ENCODE measurements around the gene PRDX5.
"Not testable (repeated sequence)": the region's sequence is repeated elsewhere in the genome, so short reads cannot be mapped to it uniquely, and the experiment has no call there.

The PRDX5 gene

GRCh38 chr11:64305691-64306562 lies 12.0 kb upstream of the PRDX5 start:
- Mint-ChIP-seq H3K9me3 (no peaks in the 10 kb centered on the region), H3K4me1 (ENCODE audit: low read depth in 2 of 2) (peaks cover 17 to 22% of the 10 kb centered on the region in 2 donors), H3K27ac (peak overlapping the region; percentile 92 to 93), H3K36me3 (ENCODE audit: insufficient read depth) (peaks cover 33% of the 10 kb centered on the region), H3K4me3 (peak overlapping the region; percentile 97 to 98), H3K27me3 (peaks cover under 1 to 2% of the 10 kb centered on the region in 2 donors)
- ATAC-seq (replicated peaks) (peak; percentile 13), DNase-seq (peak; percentile 37 to 46 (median 42))

DNA sequence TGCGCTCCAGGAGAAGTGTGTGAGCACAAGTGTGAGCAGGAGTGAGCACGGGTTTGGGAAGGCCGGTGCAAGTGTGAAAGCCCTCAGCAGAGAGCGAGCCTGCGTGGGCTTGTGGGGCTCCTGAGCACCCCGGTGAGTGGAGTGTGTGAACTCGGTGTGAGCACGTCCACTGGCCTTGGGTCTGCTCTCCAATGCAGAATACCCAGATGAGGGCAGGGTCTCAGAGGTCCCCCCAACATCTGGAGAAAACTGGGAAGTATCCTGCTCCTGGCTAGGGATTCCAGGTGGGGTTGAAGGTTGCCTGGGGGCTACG lies 11.4 kb upstream of the PRDX5 start:
- no peaks in the 10 kb centered on the region for H3K27me3 Mint-ChIP-seq
- H3K4me3 Mint-ChIP-seq: peak overlapping the region; percentile 97 to 98
- H3K27ac Mint-ChIP-seq: peak overlapping the region; percentile 92 to 93
- ATAC-seq (replicated peaks) (no peak), DNase-seq (no peak)
- H3K36me3 Mint-ChIP-seq (ENCODE audit: insufficient read depth): peaks cover 30% of the 10 kb centered on the region
- peaks cover 16 to 22% of the 10 kb centered on the region in 2 donors for H3K4me1 Mint-ChIP-seq (ENCODE audit: low read depth in 2 of 2)
- H3K9me3 Mint-ChIP-seq: no peaks in the 10 kb centered on the region

DNA sequence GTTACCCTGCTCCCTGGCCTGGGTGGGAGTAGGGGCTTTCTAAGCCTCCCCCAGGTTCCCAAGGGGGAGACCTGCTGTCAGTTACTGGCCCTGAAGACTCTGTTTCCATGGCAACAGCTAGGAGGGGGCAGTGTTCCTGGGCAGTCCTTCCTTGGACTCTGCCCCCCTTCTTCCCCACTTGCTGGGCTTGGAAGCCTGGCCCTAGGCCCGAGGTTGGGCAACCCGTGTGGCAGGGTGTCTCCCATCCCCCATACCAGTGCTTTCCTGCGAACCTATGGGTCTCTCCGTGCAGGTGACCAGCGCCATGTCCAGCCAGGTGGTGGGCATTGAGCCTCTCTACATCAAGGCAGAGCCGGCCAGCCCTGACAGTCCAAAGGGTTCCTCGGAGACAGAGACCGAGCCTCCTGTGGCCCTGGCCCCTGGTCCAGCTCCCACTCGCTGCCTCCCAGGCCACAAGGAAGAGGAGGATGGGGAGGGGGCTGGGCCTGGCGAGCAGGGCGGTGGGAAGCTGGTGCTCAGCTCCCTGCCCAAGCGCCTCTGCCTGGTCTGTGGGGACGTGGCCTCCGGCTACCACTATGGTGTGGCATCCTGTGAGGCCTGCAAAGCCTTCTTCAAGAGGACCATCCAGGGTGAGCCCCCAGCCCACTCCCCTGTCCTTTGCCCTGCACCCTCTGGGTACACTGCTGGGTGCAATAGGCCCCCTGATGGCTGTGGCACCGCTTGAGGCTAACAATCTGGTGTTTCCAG lies 10.9 kb upstream of the PRDX5 start:
- DNase-seq (no peak), ATAC-seq (replicated peaks) (no peak)
- Mint-ChIP-seq H3K9me3 (no peaks in the 10 kb centered on the region), H3K27ac (peak overlapping the region in 1 of 2 donors; percentile 93), H3K36me3 (ENCODE audit: insufficient read depth) (peaks cover 26% of the 10 kb centered on the region), H3K4me1 (ENCODE audit: low read depth in 2 of 2) (peaks cover 16 to 19% of the 10 kb centered on the region in 2 donors), H3K27me3 (no peaks in the 10 kb centered on the region), H3K4me3 (peak overlapping the region; percentile 97 to 98)

DNA sequence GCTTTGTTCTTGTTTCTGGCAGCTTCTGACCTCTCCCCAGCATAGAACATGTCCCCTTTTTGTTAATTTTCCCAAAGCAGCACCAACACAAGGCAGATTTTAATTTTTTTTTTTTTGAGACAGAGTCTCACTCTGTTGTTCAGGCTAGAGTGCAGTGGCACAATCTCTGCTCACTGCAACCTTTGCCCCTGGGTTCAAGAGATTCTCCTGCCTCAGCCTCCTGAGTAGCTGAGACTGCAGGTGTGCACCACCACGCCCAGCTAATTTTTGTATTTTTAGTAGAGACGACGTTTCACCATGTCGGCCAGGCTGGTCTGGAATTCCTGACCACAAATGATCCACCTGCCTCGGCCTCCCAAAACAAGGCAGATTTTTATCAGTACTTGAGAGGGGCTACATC lies 10.1 kb upstream of the PRDX5 start:
- H3K9me3 Mint-ChIP-seq; H3K27me3 Mint-ChIP-seq; ATAC-seq (replicated peaks); DNase-seq: not testable (repeated sequence)
- Mint-ChIP-seq H3K27ac (peak overlapping the region; percentile 31 to 93), H3K36me3 (ENCODE audit: insufficient read depth) (peaks cover 21% of the 10 kb centered on the region), H3K4me1 (ENCODE audit: low read depth in 2 of 2) (peaks cover 21 to 24% of the 10 kb centered on the region in 2 donors), H3K4me3 (peak overlapping the region; percentile 27 to 97)

GRCh38 chr11:64312947-64313346 lies 5.0 kb upstream of the PRDX5 start:
- DNase-seq: no peak
- Mint-ChIP-seq H3K27ac (peak overlapping the region; percentile 51 to 74), H3K27me3 (no peaks in the 10 kb centered on the region), H3K4me1 (ENCODE audit: low read depth in 2 of 2) (peaks cover 25 to 26% of the 10 kb centered on the region in 2 donors), H3K9me3 (no peaks in the 10 kb centered on the region), H3K36me3 (ENCODE audit: insufficient read depth) (peaks cover 38% of the 10 kb centered on the region), H3K4me3 (no peak overlapping the region)
- ATAC-seq (replicated peaks): no peak

DNA sequence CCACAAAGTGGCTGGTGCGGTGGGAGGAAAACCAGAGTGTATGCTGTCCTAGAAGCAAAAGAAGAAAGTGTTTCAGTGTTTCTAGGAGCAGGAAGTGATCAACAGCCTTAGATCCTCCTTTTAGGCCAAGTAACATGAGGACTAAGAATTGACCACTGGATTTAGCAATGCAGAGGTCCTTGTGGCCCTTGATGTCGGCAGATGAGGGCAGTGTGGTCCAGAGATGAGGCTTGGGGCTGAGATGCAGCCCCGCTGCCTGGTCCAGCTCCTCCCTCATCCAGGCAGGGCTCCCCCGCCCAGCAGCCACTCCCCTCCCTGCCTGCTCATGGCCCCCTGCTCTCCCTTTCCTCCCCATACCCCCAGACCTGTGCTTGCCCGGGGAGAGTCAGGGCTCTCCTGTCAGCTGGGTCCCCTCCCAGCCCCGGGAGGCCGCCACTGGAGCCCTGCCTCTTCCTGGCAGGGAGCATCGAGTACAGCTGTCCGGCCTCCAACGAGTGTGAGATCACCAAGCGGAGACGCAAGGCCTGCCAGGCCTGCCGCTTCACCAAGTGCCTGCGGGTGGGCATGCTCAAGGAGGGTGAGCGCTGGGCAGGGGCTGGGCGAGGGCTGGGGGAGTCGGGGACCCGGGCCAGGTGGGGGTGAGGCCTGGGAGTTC lies 4.3 kb upstream of the PRDX5 start:
- Mint-ChIP-seq H3K36me3 (ENCODE audit: insufficient read depth) (peaks cover 45% of the 10 kb centered on the region), H3K27me3 (no peaks in the 10 kb centered on the region), H3K27ac (peak overlapping the region; percentile 51 to 74)

DNA sequence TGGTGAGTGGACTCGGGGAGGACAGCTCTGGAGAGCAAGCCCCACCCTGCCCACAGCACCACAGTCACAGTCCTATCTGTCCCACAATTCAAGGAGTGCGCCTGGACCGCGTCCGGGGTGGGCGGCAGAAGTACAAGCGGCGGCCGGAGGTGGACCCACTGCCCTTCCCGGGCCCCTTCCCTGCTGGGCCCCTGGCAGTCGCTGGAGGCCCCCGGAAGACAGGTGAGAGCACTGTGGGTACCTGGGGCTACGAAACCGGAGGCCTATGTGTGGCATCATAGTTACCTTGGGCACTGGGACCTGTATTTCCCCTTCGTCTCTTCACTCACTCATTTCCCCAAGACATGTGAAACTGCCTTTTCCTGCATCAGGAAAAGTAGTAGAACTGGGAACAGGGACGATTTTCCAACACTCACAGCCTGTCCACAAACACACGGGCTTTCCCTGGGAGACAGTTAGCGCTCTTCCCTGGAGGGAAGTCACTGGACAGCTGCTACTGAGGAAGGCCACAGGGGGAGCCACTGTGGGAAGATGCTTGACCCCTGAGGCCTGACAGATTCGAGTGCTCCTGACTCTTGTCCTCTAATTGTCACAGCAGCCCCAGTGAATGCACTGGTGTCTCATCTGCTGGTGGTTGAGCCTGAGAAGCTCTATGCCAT lies 3.6 kb upstream of the PRDX5 start:
- no peak for DNase-seq
- Mint-ChIP-seq H3K27me3 (no peaks in the 10 kb centered on the region), H3K4me1 (ENCODE audit: low read depth in 2 of 2) (peaks cover 36% of the 10 kb centered on the region in 2 donors), H3K9me3 (no peaks in the 10 kb centered on the region), H3K4me3 (no peak overlapping the region), H3K27ac (no peak overlapping the region), H3K36me3 (ENCODE audit: insufficient read depth) (peaks cover 49% of the 10 kb centered on the region)
- ATAC-seq (replicated peaks): no peak

More for the DNA sequence above, 4.3 kb upstream of the PRDX5 start:
- DNase-seq (no peak), ATAC-seq (replicated peaks) (no peak)
- Mint-ChIP-seq H3K4me3 (no peak overlapping the region), H3K9me3 (no peaks in the 10 kb centered on the region), H3K4me1 (ENCODE audit: low read depth in 2 of 2) (peaks cover 30 to 31% of the 10 kb centered on the region in 2 donors)

DNA sequence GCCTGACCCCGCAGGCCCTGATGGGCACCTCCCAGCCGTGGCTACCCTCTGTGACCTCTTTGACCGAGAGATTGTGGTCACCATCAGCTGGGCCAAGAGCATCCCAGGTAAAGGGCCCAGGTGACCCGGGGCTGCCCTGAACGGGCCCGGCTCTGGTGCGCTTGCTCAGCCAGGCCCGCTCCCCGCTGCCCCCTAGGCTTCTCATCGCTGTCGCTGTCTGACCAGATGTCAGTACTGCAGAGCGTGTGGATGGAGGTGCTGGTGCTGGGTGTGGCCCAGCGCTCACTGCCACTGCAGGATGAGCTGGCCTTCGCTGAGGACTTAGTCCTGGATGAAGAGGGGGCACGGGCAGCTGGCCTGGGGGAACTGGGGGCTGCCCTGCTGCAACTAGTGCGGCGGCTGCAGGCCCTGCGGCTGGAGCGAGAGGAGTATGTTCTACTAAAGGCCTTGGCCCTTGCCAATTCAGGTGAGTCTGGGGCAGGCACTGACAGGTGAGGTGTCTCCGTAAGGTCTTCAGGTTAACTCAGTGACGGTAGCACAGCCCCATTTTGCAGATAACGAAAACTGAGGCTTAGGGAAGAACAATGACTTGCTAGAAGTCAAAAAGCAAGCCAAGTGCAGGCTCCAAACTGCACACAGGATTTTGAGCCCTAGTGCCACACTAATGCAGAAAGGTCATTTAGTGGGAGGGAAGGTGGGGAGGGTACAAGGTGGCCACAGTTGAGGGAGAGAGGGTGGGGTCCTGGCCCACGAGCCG lies 2.9 kb upstream of the PRDX5 start:
- no peak for ATAC-seq (replicated peaks)
- Mint-ChIP-seq H3K27ac (no peak overlapping the region), H3K36me3 (ENCODE audit: insufficient read depth) (peaks cover 54% of the 10 kb centered on the region), H3K4me1 (ENCODE audit: low read depth in 2 of 2) (peaks cover 39 to 42% of the 10 kb centered on the region in 2 donors), H3K4me3 (no peak overlapping the region), H3K27me3 (no peaks in the 10 kb centered on the region), H3K9me3 (no peaks in the 10 kb centered on the region)
- DNase-seq: no peak

DNA sequence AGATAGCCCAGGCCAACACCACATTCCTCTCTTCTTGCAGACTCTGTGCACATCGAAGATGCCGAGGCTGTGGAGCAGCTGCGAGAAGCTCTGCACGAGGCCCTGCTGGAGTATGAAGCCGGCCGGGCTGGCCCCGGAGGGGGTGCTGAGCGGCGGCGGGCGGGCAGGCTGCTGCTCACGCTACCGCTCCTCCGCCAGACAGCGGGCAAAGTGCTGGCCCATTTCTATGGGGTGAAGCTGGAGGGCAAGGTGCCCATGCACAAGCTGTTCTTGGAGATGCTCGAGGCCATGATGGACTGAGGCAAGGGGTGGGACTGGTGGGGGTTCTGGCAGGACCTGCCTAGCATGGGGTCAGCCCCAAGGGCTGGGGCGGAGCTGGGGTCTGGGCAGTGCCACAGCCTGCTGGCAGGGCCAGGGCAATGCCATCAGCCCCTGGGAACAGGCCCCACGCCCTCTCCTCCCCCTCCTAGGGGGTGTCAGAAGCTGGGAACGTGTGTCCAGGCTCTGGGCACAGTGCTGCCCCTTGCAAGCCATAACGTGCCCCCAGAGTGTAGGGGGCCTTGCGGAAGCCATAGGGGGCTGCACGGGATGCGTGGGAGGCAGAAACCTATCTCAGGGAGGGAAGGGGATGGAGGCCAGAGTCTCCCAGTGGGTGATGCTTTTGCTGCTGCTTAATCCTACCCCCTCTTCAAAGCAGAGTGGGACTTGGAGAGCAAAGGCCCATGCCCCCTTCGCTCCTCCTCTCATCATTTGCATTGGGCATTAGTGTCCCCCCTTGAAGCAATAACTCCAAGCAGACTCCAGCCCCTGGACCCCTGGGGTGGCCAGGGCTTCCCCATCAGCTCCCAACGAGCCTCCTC lies 2.0 kb upstream of the PRDX5 start:
- Mint-ChIP-seq H3K4me3 (peak overlapping the region; percentile 88 to 94), H3K27ac (peak overlapping the region; percentile 98 to 99), H3K36me3 (ENCODE audit: insufficient read depth) (peaks cover 52% of the 10 kb centered on the region), H3K4me1 (ENCODE audit: low read depth in 2 of 2) (peaks cover 40% of the 10 kb centered on the region in 2 donors)
- ATAC-seq (replicated peaks); H3K9me3 Mint-ChIP-seq; DNase-seq; H3K27me3 Mint-ChIP-seq: not testable (repeated sequence)

- ATAC-seq (replicated peaks): peak; percentile 7
- peak; percentile 36 to 46 (median 43) for DNase-seq
- Mint-ChIP-seq H3K9me3 (no peaks in the 10 kb centered on the region), H3K4me1 (ENCODE audit: low read depth in 2 of 2) (peaks cover 39 to 43% of the 10 kb centered on the region in 2 donors), H3K4me3 (peak overlapping the region; percentile 88 to 94), H3K27me3 (no peaks in the 10 kb centered on the region), H3K27ac (peak overlapping the region; percentile 98 to 99), H3K36me3 (ENCODE audit: insufficient read depth) (peaks cover 53% of the 10 kb centered on the region)
These were observed 1.1 kb upstream of the PRDX5 start for GRCh38 chr11:64316672-64317324.

DNA sequence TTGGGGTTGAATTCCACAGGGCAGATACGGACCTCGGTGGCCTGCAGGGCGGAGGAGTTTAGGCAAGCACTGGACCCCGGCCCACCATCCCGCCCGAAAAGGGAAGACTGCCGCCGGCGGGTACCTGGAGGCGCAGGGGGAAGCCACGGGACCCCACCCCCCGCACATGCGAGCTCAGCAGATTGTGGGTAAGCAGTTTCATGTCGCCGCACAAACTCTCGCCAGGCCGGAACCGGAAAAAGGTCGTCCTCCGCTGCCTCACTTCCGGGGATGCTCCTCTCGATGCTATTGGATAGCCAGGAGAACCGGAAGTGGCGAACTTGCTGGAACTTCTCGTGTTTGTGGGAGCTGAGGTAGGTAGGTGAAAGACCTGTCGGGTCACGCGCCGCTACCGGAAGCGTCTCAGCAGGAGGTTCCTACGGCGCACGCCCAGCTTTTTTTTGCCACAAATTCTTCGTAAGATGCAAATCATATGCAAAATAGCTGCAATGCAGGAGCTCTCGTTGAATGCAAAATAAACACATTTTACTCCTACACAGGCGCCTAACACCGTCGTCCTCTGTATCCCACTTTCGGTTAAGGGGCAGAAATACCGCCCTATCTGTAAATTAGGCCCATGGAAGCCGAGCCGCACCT lies 478 bp upstream of the PRDX5 start, which contains the start of gene TRMT112:
TRMT112 (minus strand) TSS at position 235 of the 636 bp plus-strand sequence; CDS start at position 202, 33 bp downstream.
- H3K4me1 Mint-ChIP-seq (ENCODE audit: low read depth in 2 of 2): peaks cover 38 to 42% of the 10 kb centered on the region in 2 donors
- peak within 1 kb of the TSS; percentile 98 to 99 for H3K27ac Mint-ChIP-seq
- peak within 1 kb of the TSS; percentile 88 to 94 for H3K4me3 Mint-ChIP-seq
- no peaks in the 10 kb centered on the region for H3K27me3 Mint-ChIP-seq
- DNase-seq (peak; percentile 93 to 97 (median 94)), ATAC-seq (replicated peaks) (peak; percentile 77)
- H3K36me3 Mint-ChIP-seq (ENCODE audit: insufficient read depth): peaks cover 53% of the 10 kb centered on the region
- H3K9me3 Mint-ChIP-seq: no peaks in the 10 kb centered on the region
